Embryonic facial prominence (tissue), 1 donor: ENCODE data around the gene UBAC1.
"Not testable (repeated sequence)": the region's sequence is repeated elsewhere in the genome, so short reads cannot be mapped to it uniquely, and the experiment has no call there.

Experiments used
- DNase-seq: peaks from one replicate; pipeline ENCODE4 v3.0.0-alpha.2; 2016; ENCODE audit errors: extremely low spot score

Gene UBAC1

DNA sequence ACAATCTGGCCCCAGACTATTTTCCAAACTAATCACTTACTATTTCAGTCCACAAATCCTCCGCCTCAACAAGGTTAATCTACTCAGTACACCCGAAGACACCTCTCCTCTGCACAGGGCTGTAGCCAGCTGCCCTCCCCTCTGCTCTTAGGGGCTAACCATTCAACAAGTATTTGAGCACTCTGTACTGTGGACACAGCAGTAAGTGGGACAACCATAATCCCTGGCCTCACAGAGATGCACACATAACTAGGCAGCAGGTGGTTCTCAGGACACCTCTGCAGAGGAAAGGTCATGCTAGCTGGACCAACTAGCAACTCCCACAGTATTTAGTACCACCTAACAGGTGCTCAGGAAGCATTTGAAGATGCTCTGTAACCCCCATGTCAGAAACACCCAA is 59.3 kb downstream of the UBAC1 start:
- no peak for DNase-seq

DNA sequence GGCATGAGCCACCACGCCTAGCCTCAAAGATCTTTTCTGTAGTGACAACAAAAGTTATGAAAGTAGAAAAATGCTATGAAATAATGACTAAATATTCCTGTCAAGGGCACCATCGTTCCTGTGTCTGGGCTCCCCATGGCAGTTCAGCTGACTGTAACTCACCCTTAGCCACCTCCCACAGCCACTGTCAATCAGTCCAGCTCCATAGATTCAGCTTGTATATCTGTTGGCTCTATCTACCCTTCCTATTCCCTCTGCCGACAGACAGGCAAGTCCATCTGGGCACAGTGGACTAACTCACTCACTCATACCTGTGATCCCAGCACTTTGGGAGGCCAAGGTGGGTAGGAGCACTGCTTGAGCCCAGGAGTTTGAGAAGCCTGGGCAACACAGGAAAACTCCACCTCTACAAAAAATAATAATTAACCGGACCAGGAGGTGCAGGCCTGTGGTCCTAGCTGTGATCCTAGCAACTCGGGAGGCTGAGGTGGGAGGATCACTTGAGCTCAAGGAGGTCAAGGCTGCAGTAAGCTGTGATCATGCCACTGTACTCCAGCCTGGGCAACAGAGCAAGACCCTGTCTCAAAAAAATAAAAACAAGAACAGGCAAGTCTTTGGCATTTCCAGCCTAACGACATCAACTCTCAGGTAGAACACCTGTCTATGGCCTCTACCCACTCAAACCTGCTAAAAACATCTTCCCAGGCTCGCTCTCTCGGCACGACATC is 60.0 kb downstream of the UBAC1 start:
- no peak for DNase-seq

DNA sequence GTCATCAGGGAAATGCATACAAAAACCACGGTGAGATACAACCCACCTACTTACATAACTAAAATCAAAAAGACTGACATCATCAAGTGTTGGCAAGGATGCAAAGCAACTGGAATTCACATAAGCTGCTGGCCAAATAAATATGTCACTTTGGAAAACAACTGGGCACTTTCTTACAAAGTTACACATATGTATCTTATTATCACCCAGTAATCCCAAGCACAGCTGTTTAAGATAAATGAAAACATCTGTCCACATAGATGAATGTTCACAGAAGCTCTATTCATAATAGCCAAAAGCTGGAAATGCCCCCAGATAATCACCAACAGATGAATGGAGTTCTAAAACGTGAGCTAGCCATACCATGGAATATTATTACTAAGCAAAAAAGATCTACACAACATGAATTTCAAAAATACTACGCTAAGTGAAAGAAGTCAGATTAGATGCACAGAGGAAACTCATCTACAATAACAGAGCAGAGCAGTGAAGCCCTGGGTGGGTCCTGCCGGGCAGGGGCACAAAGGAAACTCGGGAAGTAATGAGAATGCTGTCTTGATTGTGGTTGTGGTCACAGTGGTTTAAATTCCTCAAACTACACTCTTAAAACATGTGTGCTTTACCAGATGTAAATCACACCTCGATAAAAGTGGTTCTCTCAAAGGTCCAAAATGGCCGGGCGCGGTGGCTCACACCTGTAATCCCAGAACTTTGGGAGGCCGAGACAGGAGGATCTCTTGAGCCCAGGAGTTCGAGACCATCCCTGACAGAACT is 62.4 kb downstream of the UBAC1 start:
- DNase-seq, result no peak

DNA sequence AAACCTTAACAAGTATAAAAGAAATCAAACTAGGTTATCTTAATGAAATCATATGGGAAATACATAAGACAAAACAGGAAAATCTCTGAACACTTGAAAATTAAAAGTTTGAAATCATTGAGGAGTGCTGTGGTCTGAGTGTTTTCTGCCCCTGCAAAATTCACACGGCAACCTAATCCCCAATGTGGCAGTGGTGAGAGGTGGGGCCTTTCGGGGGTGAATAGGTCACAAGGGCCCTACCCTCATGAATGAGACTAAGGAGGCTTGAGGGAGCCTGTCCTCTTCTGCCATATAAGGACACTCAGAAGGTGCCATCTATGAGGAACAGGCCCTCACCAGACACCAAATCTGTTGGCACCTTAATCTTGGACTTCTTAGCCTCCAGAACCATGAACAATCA is 64.5 kb downstream of the UBAC1 start:
- no peak for DNase-seq

DNA sequence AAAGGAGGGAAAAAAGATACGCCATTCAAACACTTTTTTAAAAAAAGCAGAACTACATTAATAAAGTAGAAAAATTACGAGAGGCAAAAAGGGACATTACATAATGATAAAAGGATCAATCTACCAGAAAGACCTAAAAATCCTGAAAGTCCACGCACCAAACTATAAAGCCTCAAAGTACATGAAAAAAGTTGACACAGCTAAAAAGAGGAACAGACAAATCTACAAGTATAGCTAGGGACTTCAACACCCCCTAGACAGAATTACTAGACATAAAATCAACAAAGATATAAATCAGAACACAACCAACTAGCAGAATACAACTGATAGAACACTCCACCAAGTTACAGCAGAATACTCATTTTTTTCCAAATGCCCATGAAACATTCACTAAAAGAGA is 65.0 kb downstream of the UBAC1 start:
- DNase-seq, result no peak

DNA sequence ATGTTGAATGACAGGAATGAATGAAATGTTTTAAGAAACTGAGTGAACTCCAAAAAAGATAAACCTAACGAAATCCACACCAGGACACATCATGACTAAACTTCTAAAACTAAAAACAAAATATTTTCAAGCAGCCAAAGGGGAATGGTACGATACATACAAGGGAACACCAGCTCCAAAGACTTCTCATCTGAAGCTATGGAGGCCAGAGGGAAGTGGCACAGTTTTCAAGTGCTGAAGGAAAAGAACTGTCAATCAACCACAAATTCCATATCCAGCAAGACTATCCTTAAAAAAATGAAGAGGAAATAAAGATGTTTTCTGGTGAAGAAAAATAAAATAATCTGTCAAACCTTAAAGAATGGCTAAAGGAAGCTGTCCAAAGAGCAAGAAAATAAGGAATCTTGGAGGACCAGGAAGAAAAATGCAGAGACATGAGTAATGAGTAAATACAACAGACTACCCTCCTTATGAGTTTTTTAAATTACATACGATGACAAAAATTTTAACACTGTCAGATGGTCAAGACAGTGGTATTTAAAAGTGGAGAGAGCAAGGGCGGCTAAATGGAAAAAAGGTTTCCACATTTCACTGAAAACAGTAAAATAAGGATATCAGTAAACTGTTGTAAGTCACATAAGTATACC is 65.8 kb downstream of the UBAC1 start:
- DNase-seq, result no peak

DNA sequence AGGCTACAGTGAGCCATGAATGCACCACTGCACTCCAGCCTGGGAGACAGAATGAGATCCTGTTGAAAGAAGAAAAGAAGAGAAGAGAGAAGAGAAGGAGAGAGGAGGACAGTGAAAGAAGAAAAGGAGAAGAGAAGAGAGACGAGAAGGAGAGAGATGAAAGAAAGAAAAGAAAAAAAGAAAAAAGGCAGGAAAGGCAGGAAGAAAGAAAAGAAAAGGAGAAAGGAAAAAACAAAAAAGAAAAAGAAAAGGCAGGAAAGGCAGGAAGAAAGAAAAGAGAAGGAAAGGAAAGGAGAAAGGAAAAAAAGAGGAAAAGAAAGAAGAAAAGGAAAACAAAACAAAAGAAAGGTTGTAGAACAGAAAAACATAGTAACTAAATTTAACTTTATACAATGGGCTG is 68.1 kb downstream of the UBAC1 start:
- DNase-seq, result no peak

DNA sequence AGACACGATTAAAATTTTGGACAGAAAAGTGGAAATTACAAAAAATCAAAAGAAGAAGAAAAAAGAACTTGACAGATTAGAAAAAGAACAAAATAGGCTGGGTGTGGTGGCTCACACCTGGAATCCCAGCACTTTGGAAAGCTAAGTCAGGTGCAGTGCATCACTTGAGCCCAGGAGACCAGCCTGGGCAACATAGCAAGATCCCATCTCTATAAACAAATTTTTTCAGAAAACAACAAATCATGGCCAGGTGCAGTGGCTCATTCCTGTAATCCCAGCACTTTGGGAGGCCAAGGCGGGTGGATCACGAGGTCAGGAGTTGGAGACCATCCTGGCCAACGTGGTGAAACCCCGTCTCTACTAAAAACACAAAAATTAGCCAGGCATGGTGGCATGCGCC is 68.8 kb downstream of the UBAC1 start:
- DNase-seq, result not testable (repeated sequence)

DNA sequence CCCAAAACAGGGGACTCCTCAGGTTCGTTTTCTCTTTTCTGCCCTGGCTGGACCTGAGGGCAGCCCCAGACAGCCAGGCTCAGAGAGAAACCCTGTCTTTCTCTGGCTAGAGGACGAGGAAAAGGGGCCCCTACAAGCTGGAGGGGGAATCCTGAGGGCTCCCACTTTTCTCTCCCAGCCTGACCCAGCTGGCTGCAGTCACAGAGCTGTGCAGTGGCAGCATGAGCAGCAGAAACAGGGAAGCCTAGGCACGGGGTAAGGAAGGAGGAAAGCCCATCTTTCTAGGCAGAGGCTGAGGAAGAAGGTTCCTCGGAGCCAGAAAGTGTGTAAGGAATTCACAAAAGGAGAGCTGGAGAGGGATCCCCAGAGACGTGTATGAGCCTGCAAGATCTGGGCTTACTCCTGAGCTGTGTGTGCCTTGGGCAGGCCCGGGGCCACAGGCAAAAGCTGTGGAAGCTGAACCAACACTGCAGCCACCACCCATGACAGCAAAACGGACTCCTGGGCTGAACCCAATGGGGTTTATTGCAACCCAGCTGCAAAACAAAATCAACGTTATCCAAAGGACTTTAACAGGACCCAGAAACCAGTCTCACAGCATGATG is 70.0 kb downstream of the UBAC1 start:
- no peak for DNase-seq

DNA sequence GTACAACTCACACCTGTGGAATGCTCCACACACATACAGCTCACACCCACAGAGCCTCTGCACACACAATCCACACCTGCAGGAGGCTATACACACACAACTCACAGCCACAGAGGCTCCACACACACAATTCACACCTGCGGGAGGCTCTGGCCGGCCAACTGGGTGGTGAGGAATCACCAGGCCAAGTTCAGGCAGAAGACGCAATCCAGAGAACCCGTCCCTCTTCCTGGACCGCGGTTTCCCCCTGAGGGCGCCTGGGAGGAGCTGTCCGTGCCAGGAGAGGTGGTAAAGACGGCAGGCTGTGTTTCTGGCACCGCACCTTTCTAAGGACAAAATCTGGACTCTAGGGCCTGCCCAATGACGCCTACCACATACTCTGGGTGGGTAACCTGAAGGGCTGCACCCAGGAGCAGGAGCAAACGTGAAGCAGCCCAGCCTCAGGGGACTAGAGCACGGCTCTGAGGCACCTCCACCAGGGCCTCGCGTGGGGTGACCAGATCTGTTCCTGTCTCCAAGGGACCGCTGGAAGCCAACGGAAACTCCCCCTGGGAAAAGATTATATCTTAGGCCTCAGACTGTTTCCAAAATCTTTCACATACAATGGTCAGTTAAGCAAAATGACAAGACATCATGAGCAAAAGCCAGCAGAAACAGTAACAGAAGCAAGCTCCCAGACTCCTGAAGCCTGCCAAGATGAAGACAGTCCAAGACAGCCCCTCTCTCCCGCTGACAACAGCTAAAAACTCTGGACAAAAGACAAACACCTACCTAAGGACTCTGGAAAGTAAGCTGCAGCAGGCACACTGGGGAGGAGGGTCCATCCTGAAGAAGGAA is 70.8 kb downstream of the UBAC1 start:
- DNase-seq, result no peak

DNA sequence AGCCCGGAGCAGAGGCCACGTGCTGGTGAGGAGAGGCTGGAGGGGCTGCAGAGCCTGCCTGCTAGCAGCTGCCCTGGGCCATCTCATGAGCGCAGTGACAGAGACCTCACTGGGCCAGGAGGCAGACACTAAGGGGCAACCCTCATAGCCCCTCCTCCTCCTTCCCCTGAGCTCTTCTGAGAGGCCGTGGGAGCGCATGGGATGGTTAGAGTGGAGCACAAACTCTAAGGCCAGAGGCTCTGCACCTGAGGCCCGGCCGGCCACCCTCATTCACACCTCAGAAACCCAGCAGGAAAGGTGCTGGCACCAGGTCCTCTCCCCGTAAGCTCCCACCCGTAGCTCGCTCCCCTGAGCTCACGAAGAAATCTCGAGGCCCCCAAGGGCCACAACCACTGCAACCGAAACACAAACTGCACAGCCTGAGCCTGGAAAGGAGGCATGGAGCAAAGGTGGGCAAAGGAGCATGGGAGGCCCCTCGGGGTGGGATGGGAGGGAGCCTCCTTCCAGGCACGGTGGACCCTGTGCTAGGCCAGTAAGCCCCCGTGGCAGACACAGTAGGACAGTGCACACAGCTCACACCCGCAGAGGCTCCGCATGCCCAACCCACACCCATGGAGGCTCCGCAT is 71.5 kb downstream of the UBAC1 start:
- DNase-seq, result no peak

DNA sequence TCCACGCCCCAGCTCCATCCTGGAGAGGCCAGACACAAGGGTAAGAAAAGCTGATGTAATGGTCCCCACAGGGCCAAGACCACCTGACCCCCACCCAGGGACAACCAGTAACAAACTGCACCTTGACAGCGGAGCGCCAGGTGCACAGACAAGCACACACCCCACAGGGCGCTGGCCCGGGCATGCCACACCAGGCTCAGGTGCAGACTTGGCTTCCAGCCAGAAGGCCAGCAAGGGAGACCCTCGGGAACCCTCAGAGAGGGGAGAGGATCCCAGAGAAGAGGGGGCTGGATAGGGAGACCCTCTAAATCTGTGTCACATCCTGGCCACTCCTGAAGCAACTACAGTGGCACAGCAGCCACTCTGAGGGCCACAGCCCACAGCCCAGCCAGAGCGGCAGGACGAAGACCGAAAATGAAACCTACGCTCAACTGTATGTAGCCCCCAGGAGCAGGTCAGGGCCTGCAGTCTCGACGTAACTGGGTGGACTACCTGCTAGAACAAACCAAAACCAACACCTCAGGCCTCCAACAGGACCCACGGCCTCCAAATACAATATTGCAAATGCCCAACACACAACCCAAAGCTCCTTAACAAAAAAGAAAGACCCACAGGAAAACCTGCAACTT is 72.3 kb downstream of the UBAC1 start:
- no peak for DNase-seq

DNA sequence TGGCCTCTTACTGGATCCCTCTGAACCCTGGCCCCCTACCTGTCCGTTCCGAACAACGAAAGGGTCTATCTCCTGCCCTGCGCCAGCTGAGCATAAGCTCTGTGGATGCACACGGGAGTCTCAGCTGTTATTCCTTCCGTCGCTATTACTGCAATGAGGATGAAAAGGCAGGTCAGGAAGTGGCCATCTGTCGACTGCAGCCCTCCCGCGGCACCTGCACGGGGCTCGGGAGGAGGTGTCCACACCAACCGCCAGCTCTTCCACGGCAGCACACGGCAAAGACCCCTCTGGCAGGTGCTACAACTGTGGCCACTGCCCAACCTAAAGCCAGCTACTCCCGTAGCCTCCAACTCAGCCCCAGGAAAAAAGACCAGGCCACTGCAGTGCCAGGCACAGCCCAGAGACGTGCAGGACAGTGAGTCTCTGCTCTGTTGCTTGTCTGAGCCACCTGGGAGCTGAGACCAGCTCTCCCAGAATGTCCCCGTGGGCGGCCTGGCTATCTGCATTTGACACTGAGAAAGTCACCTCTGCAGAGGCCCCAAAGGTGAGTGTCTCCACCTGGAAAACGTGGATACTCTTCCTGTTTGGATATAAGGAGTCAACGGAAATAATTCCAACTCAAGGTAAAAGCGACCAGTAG is 72.9 kb downstream of the UBAC1 start:
- no peak for DNase-seq

DNA sequence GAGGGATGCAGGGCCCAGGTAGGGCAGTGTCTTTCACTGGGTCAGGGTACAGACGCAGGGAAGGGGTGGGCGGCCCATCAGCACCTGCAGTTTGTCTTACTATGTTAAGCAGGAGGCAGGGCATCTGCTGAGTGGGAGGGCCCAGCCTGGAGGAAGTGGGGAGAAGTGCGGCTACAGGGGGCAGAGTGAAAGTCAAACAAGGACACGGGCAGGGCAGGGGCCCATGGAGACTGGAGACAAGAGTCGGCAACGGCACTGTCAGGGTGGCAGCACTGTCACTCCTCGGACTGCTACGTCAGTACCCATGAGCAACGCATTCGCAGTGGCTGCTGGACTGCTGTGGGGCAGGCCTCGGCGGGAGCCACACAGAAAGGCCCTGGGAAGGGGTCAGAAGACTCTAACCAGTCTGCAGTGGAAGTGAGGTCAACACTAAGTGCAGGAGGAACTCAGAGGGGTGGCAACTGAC is 73.6 kb downstream of the UBAC1 start:
- DNase-seq, result no peak

DNA sequence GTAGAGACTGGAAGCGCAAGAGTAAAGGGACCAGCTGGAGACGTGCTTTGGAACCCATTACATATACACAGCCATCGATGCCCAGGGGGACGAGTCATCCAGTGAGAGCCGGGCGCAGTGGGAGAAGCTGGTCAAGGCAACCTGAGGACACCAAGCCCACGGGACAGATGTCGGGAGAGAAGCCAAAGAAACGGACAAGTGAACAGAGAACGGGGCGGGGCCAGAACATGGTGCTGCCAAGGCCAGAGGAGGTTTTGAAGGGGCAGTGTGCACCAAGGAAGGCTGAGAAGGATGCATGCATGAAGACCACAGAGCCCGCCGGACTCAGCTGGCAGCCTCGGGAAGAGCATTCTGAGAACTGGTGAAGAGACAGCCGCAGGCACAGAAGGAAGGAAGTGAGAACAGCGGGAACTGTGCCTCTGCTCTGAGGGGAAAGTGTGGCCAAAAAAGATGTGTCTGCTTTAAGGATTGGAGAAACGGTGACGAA is 74.1 kb downstream of the UBAC1 start:
- no peak for DNase-seq

DNA sequence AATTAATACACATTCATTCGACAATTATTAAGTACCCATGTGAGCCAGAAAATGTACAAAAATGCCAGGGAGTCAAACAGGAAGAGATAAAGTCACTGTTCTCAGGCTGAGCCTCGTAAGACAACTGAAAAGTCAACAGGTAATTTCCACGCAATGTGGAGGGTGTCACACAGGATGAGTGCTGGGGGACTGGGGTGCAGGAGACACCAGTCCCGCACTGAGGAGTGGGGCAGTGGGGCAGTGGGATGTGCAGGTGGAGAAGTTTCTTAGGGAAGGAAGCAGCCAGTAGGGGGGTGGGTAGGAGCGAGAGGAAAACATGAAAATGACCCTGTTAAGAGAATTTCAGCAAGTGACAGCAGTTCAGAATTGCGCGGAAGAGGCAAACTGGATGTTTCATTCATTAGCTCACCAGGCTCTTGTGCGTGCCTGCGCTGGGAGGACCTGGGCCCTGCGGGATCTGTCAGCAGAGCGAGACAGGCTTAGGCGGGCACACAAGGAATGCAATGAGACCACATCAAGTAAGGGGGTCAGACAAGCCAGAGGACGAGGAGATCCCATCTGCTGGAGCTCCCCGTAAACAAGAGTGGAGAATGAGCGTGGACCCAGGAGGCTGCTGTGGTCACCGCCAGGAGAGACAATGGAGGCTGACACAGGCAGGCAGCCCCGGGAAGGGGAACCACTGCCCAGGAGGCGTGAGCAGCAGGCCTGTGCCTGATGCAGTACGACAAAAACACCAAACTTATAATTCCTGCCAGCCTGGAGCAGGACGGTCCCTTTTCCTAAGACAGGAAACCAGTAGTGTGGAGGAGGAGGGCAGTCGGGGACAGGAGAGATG is 74.8 kb downstream of the UBAC1 start:
- no peak for DNase-seq

DNA sequence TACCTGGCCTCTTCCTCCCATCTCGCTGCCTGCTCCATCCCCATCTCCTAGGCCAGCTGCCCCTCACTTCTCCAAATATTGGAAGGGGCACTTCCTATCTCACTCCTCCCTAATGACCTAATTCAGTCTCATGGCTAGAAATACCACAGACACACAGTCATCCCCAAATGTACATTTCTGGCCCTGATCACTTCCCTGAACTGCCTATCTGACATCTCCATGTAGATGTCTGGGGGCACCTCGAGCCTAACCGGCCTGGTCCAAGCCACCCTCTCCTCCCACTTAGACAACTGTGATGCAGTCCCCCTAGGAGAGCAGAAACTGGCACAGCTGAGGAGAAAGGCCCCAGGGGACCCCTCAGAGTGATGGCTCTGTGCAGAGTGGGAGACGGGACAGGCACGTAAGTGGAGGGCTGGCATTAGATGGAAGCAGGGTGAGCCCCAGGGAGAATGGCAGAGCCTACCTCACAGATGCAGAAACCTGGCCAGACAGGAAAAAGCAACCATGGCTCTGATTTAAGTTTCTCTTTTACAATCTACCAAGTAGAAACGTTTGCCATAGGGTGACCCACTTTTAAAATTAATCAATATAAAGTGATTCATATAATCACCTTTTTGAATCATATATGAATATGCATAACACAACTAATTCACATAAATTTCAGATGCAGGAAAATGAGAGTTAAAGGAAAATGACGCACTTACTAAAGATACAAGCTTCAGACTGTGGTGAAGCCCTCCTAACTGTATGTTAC is 75.9 kb downstream of the UBAC1 start:
- no peak for DNase-seq

DNA sequence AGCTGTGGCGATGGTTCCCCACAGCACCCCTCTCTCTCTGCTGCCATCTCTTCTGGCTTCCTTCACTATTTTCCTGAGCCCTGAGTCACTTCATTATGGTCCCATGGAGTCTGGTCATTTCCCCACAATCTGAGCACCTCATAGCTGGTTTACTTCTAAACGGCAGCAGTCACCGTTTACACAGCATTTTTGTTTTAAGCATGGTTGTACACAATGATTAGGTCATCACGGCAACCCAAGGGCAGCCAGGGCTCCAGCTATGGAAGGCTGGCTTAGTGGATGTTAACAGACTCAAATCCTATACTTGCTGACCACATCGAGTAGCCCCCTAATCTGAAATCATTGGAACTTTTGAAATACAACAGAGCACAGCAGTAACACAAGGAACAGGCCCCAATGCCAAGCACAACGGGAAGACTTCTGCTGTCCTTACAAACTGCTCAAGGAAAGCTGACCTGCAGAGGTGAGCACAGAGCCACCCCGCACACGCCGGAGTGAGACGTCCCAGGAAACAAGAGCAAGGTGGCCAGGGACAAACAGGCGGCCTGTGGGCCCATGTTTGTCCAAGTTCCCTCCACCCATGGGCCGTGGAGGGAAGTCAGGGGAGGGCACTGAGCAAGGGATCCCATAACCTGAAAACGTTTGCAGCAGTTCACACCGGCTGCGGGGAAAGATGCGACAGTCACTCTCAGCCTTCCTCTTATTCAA is 76.7 kb downstream of the UBAC1 start:
- no peak for DNase-seq
